ENCODE measurements around the gene COL5A2. TPM values are rescaled to one million over a fixed set of nuclear protein-coding genes. Genes with fewer than 3 reads are reported as not detected.

The COL5A2 gene
- total and polyA plus RNA-seq, 4 donors: 3.2 to 83.5 (median 9.1) TPM

GRCh38 chr2:189056200-189057106, 123.1 kb downstream of the COL5A2 start:
- Histone ChIP-seq H3K27ac (ENCODE audit: low read depth in 1 of 2, low read length in 2 of 2) (no peak overlapping the region), H3K9me3 (ENCODE audit: control insufficient read depth in 4 of 4, low read length in 3 of 4) (no peaks in the 10 kb centered on the region), H3K36me3 (ENCODE audit: control insufficient read depth in 4 of 4, insufficient read depth in 3 of 4, low read depth in 1 of 4, low read length in 3 of 4) (no peaks in the 10 kb centered on the region), H3K27me3 (ENCODE audit: control insufficient read depth in 4 of 4, insufficient read depth in 4 of 4, low read length in 3 of 4) (no peaks in the 10 kb centered on the region), H3K9ac (ENCODE audit: low read depth in 1 of 2, low read length in 2 of 2) (no peak overlapping the region), H3K4me1 (ENCODE audit: control insufficient read depth in 4 of 4, insufficient read depth in 4 of 4, low read length in 3 of 4) (no peaks in the 10 kb centered on the region), H3K4me3 (ENCODE audit: low read depth in 1 of 3, low read length in 3 of 3) (no peak overlapping the region)
- no peak for TF ChIP-seq RAD21 (IDR thresholded peaks at IDR 0.05)
- TF ChIP-seq GABPA (IDR thresholded peaks at IDR 0.05 in 1 of 2, conservative IDR thresholded peaks at IDR 0.05 in 1 of 2): no peak
- no peak for TF ChIP-seq RXRA (IDR thresholded peaks at IDR 0.05)
- no peak for TF ChIP-seq HNF4A (conservative IDR thresholded peaks at IDR 0.05)
- 83% methylated on average over 4 of the region's 4 CpGs for WGBS
- no peak for DNase-seq (ENCODE audit: low spot score)

- Histone ChIP-seq H3K27me3 (ENCODE audit: control insufficient read depth in 4 of 4, insufficient read depth in 4 of 4, low read length in 3 of 4) (no peaks in the 10 kb centered on the region), H3K36me3 (ENCODE audit: control insufficient read depth in 4 of 4, insufficient read depth in 3 of 4, low read depth in 1 of 4, low read length in 3 of 4) (peaks cover 0 to 2% (median 0%) of the 10 kb centered on the region in 4 donors), H3K9me3 (ENCODE audit: control insufficient read depth in 4 of 4, low read length in 3 of 4) (no peaks in the 10 kb centered on the region), H3K27ac (ENCODE audit: low read depth in 1 of 2, low read length in 2 of 2) (no peak overlapping the region), H3K4me3 (ENCODE audit: low read depth in 1 of 3, low read length in 3 of 3) (no peak overlapping the region), H3K4me1 (ENCODE audit: control insufficient read depth in 4 of 4, insufficient read depth in 4 of 4, low read length in 3 of 4) (peaks cover 0 to 2% (median 0%) of the 10 kb centered on the region in 4 donors), H3K9ac (ENCODE audit: low read depth in 1 of 2, low read length in 2 of 2) (no peak overlapping the region)
- no peak for TF ChIP-seq CTCF (IDR thresholded peaks at IDR 0.05; ENCODE audit: low read depth, low read length, missing input control)
- no peak for TF ChIP-seq FOXA1 (IDR thresholded peaks at IDR 0.05)
- TF ChIP-seq, protein P1, sequence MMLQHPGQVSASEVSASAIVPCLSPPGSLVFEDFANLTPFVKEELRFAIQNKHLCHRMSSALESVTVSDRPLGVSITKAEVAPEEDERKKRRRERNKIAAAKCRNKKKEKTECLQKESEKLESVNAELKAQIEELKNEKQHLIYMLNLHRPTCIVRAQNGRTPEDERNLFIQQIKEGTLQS (IDR thresholded peaks at IDR 0.05): no peak
- no peak for TF ChIP-seq RXRA (IDR thresholded peaks at IDR 0.05)
- no peak for TF ChIP-seq HNF4A (conservative IDR thresholded peaks at IDR 0.05)
- no peak for TF ChIP-seq YY1 (IDR thresholded peaks at IDR 0.05)
- no peak for TF ChIP-seq GABPA (IDR thresholded peaks at IDR 0.05 in 1 of 2, conservative IDR thresholded peaks at IDR 0.05 in 1 of 2)
- TF ChIP-seq TAF1 (conservative IDR thresholded peaks at IDR 0.05): no peak
- no peak for TF ChIP-seq RAD21 (IDR thresholded peaks at IDR 0.05)
- TF ChIP-seq, protein P2, sequence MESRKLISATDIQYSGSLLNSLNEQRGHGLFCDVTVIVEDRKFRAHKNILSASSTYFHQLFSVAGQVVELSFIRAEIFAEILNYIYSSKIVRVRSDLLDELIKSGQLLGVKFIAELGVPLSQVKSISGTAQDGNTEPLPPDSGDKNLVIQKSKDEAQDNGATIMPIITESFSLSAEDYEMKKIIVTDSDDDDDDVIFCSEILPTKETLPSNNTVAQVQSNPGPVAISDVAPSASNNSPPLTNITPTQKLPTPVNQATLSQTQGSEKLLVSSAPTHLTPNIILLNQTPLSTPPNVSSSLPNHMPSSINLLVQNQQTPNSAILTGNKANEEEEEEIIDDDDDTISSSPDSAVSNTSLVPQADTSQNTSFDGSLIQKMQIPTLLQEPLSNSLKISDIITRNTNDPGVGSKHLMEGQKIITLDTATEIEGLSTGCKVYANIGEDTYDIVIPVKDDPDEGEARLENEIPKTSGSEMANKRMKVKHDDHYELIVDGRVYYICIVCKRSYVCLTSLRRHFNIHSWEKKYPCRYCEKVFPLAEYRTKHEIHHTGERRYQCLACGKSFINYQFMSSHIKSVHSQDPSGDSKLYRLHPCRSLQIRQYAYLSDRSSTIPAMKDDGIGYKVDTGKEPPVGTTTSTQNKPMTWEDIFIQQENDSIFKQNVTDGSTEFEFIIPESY (IDR thresholded peaks at IDR 0.05): no peak
- no peak for TF ChIP-seq EGR1 (IDR thresholded peaks at IDR 0.05; ENCODE audit: low read depth in 2 of 2)
- TF ChIP-seq, protein P3, sequence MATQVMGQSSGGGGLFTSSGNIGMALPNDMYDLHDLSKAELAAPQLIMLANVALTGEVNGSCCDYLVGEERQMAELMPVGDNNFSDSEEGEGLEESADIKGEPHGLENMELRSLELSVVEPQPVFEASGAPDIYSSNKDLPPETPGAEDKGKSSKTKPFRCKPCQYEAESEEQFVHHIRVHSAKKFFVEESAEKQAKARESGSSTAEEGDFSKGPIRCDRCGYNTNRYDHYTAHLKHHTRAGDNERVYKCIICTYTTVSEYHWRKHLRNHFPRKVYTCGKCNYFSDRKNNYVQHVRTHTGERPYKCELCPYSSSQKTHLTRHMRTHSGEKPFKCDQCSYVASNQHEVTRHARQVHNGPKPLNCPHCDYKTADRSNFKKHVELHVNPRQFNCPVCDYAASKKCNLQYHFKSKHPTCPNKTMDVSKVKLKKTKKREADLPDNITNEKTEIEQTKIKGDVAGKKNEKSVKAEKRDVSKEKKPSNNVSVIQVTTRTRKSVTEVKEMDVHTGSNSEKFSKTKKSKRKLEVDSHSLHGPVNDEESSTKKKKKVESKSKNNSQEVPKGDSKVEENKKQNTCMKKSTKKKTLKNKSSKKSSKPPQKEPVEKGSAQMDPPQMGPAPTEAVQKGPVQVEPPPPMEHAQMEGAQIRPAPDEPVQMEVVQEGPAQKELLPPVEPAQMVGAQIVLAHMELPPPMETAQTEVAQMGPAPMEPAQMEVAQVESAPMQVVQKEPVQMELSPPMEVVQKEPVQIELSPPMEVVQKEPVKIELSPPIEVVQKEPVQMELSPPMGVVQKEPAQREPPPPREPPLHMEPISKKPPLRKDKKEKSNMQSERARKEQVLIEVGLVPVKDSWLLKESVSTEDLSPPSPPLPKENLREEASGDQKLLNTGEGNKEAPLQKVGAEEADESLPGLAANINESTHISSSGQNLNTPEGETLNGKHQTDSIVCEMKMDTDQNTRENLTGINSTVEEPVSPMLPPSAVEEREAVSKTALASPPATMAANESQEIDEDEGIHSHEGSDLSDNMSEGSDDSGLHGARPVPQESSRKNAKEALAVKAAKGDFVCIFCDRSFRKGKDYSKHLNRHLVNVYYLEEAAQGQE (IDR thresholded peaks at IDR 0.05): no peak
- TF ChIP-seq NR2F2 (IDR thresholded peaks at IDR 0.05): no peak
- no peak for TF ChIP-seq JUND (IDR thresholded peaks at IDR 0.05)
- TF ChIP-seq HNF4G (IDR thresholded peaks at IDR 0.05): no peak
- no peak for TF ChIP-seq SP1 (IDR thresholded peaks at IDR 0.05)
- TF ChIP-seq, protein P4, sequence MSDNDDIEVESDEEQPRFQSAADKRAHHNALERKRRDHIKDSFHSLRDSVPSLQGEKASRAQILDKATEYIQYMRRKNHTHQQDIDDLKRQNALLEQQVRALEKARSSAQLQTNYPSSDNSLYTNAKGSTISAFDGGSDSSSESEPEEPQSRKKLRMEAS (IDR thresholded peaks at IDR 0.05): no peak
- TF ChIP-seq FOXA2 (IDR thresholded peaks at IDR 0.05): no peak
- DNase-seq (ENCODE audit: low spot score): no peak
- 44% methylated on average over 7 of the region's 7 CpGs for WGBS
These were observed 129.3 kb downstream of the COL5A2 start for GRCh38 chr2:189050165-189050712.
